Glutamatergic neuron (in vitro differentiated cells): ENCODE measurements around the gene MXD4. TPM values are rescaled to one million over a fixed set of nuclear protein-coding genes. Genes with fewer than 3 reads are reported as not detected.

ENCODE experiments used
- DNase-seq: peaks from one replicate; pipeline ENCODE4 v3.0.0; 2022
- H3K27ac Mint-ChIP-seq: one replicate; pipeline ENCODE4 v1.8.0; 2020; ENCODE audit warnings: mild to moderate bottlenecking, mixed read lengths, inconsistent platforms; ENCODE audit not compliant: unreplicated experiment
- H3K27me3 Mint-ChIP-seq: one replicate; pipeline ENCODE4 v1.8.0; 2020; ENCODE audit warnings: mild to moderate bottlenecking, moderate library complexity, mixed read lengths, inconsistent platforms; ENCODE audit not compliant: unreplicated experiment
- H3K36me3 Mint-ChIP-seq: one replicate; pipeline ENCODE4 v1.8.0; 2020; ENCODE audit warnings: mild to moderate bottlenecking, mixed read lengths, inconsistent platforms; ENCODE audit not compliant: unreplicated experiment
- H3K4me1 Mint-ChIP-seq: one replicate; pipeline ENCODE4 v1.8.0; 2020; ENCODE audit warnings: mild to moderate bottlenecking, low read depth, mixed read lengths, inconsistent platforms; ENCODE audit not compliant: unreplicated experiment
- H3K4me3 Mint-ChIP-seq: one replicate; pipeline ENCODE4 v1.8.0; 2020; ENCODE audit warnings: mild to moderate bottlenecking, mixed read lengths, inconsistent platforms; ENCODE audit not compliant: unreplicated experiment
- H3K9me3 Mint-ChIP-seq: one replicate; pipeline ENCODE4 v1.8.0; 2020; ENCODE audit warnings: mild to moderate bottlenecking, moderate library complexity, mixed read lengths, inconsistent platforms; ENCODE audit not compliant: unreplicated experiment
- total RNA-seq: library from RNA; stranded (reverse); fragmentation: NEBNext Ultra II Directional; extraction: Animal tissue kit (Norgen Biotek cat#: 25700); gene quantifications from one replicate; pipeline ENCODE4 v1.2.1, GENCODE V29; 2021; ENCODE audit not compliant: unreplicated experiment
- TF ChIP-seq, protein P1 (sequence below): fragments of 200-600 bp; sonication (generic); IDR thresholded peaks from one replicate; pipeline ENCODE4 v1.5.0; 2021; ENCODE audit not compliant: partially characterized antibody, unreplicated experiment

MXD4 gene
- total RNA-seq, 1 donor from 2014 or later, result 143 TPM

DNA sequence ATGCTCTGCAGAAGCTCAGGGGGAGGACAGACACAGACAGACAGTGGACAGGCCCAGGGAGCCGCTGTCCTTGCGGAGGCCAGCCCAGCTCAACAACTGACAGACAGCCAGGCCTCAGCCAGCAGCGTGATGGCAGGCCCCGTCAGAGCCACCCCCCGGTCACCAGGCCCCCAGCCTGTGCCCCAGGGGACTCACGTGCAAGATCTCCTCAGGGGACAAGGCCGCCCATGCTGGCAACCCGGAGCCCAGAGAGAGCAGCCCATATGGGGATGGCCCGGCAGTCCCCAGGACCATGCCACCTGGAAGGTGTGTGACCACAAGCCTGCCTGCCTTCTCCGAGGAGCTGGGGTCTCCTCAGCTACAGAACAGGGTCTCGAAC, 28.0 kb upstream of the MXD4 start:
- peaks cover 18% of the 10 kb centered on the region for H3K4me1 Mint-ChIP-seq
- TF ChIP-seq, protein P1, sequence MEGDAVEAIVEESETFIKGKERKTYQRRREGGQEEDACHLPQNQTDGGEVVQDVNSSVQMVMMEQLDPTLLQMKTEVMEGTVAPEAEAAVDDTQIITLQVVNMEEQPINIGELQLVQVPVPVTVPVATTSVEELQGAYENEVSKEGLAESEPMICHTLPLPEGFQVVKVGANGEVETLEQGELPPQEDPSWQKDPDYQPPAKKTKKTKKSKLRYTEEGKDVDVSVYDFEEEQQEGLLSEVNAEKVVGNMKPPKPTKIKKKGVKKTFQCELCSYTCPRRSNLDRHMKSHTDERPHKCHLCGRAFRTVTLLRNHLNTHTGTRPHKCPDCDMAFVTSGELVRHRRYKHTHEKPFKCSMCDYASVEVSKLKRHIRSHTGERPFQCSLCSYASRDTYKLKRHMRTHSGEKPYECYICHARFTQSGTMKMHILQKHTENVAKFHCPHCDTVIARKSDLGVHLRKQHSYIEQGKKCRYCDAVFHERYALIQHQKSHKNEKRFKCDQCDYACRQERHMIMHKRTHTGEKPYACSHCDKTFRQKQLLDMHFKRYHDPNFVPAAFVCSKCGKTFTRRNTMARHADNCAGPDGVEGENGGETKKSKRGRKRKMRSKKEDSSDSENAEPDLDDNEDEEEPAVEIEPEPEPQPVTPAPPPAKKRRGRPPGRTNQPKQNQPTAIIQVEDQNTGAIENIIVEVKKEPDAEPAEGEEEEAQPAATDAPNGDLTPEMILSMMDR, result no peak
- no peaks in the 10 kb centered on the region for H3K36me3 Mint-ChIP-seq
- DNase-seq, result no peak
- H3K9me3 Mint-ChIP-seq, result no peaks in the 10 kb centered on the region
- H3K27ac Mint-ChIP-seq, result no peak overlapping the region
- peaks cover 8% of the 10 kb centered on the region for H3K27me3 Mint-ChIP-seq
- H3K4me3 Mint-ChIP-seq, result no peak overlapping the region

DNA sequence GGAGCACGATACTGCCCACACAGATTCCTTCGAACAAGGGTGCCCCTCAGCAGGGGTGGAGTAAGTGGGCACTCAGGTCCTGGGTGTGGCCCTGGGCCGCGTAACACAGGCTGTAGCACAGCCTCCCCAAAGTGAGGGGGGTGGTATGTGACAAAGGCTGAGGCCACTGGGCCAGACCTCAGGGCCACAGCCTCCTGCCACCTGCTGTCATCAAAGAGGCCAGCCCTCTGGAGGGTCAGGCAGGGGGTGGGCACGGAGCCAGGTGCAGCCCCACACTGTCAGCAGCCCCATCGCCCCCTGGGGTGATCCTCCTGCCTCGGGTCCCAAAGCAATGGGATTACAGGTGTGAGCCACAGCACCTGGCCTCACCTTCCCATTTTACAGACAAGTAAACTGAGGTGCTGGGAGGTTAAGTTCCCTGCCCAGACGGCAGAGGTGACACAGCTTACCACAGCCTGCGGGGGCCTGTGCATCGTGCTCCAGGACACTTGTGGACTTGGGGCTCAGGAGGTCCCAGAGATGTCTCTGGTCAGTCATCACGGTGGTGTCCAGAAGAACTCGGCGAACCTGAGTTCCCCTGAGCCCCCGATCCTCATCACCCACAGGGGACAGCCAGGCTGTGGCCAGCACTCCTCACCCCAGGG, 27.5 kb upstream of the MXD4 start:
- Mint-ChIP-seq H3K9me3 (no peaks in the 10 kb centered on the region), H3K27me3 (peaks cover 6% of the 10 kb centered on the region), H3K4me3 (no peak overlapping the region), H3K27ac (no peak overlapping the region), H3K36me3 (no peaks in the 10 kb centered on the region), H3K4me1 (peaks cover 18% of the 10 kb centered on the region)
- DNase-seq, result no peak
- TF ChIP-seq, protein P1, result no peak

DNA sequence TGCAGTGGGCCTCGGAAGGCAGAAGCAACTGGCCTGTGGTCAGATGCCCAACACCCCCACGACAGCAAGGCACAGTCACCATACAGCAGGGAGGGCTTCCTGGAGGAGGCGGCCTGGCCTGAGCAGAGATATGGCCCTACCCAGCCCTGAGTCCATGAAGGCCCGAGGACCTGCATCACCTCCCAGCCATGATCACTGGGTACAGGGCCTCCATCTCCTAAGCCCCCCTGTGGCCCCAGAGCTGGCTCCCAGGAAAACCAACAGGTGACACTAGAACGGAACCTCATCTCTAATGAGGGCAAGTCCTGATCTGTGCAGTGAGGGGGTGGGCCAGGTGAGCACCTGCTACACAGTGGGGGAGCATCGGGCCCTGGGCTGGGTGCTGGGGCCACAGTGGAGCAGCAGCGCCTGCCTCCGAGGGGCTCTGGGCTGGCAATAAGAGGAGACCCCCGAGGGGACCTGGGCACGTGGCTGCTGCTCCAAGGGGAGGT, 26.2 kb upstream of the MXD4 start:
- DNase-seq, result no peak
- Mint-ChIP-seq H3K27ac (no peak overlapping the region), H3K27me3 (peaks cover 5% of the 10 kb centered on the region), H3K9me3 (peaks cover 2% of the 10 kb centered on the region), H3K4me1 (peaks cover 18% of the 10 kb centered on the region), H3K4me3 (no peak overlapping the region), H3K36me3 (no peaks in the 10 kb centered on the region)
- TF ChIP-seq, protein P1, result no peak

DNA sequence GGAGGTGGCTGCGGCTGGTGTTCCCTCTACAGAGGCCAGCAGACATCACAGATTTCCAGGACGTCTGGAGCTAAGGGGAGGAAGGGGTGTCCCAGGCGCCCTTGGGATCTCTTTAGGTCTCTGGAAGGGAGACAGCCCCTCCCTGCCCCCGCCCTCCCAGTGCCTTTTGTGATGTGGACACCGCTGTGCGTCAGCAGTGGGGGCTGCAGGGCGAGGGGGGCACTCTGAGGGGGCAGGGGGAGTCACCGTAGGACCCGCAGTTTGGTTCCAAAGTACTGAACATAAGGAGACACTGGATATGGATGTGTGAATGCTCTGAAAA, 25.6 kb upstream of the MXD4 start:
- TF ChIP-seq, protein P1, result no peak
- Mint-ChIP-seq H3K4me1 (peaks cover 15% of the 10 kb centered on the region), H3K4me3 (no peak overlapping the region), H3K9me3 (peaks cover 2% of the 10 kb centered on the region), H3K27ac (no peak overlapping the region), H3K27me3 (peaks cover 5% of the 10 kb centered on the region), H3K36me3 (no peaks in the 10 kb centered on the region)
- DNase-seq, result no peak

DNA sequence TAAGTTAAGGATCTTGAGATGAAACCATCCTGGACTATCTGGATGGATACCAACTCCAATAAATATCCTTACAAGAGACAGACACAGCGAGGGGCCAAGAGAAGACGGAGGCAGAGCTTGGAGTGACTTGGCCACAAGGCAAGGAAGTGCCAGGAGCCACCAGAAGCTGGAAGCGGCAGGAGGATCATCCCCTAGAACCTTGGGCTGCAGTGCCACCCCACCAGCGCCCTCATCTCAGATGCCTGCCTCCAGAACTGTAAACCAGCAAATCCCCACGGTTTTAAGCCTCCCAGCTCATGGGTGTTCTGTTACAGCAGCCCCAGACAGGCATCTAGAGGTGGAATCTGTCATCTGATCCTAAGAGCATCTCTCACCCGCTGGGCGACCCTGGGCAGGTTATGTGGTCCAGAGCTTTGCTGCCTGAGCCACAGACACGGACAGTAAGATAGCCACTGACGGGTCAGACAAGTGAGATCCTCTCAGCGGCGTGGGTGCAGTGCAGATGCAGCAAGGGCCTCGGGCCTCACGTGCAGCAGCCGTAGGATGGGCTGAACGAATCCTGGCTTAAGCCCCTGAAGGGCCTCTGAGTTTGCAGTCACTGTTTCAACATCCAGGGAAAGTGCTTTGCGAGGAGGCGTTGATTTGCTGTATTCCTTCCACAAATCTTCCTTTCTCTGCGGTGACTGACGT, 25.1 kb upstream of the MXD4 start:
- TF ChIP-seq, protein P1, result no peak
- peaks cover 12% of the 10 kb centered on the region for H3K4me1 Mint-ChIP-seq
- H3K4me3 Mint-ChIP-seq, result peak overlapping the region; percentile 6
- H3K36me3 Mint-ChIP-seq, result no peaks in the 10 kb centered on the region
- no peak overlapping the region for H3K27ac Mint-ChIP-seq
- peaks cover 2% of the 10 kb centered on the region for H3K9me3 Mint-ChIP-seq
- DNase-seq, result no peak
- peaks cover 3% of the 10 kb centered on the region for H3K27me3 Mint-ChIP-seq
